GM23338 (cell line): ENCODE data around the gene VAPA. TPM values are rescaled to one million over a fixed set of nuclear protein-coding genes. Genes with fewer than 3 reads are reported as not detected.

ENCODE experiments used
- ATAC-seq: fragments of 200-7000 bp; cut with Tn5 transposase; 3 replicates; pipeline ENCODE4 v1.9.1; 2020
- DNase-seq: peaks from one replicate; pipeline ENCODE4 v3.0.0-alpha.2; 2015; ENCODE audit warnings: low spot score
- H2AFZ ChIP-seq: fragments of 200-600 bp; sonication (generic); 2 replicates; pipeline ENCODE4 v1.8.0; 2016; ENCODE audit warnings: antibody characterized with exemption, mild to moderate bottlenecking, moderate library complexity
- H3F3A ChIP-seq: fragments of 200-600 bp; sonication (generic); replicated peaks from 2 replicates; pipeline ENCODE4 v1.8.0; 2017; ENCODE audit warnings: antibody characterized with exemption, mixed run types, low read depth
- H3K27ac ChIP-seq: fragments of 200-600 bp; sonication (generic); 2 replicates; pipeline ENCODE4 v1.6.1; 2016; ENCODE audit warnings: low read depth
- H3K27me3 ChIP-seq: fragments of 200-600 bp; sonication (generic); 2 replicates; pipeline ENCODE4 v1.8.0; 2016; ENCODE audit warnings: mild to moderate bottlenecking, mixed run types, moderate library complexity; ENCODE audit not compliant: insufficient read depth
- H3K36me3 ChIP-seq: fragments of 200-600 bp; sonication (generic); 2 replicates; pipeline ENCODE4 v1.8.0; 2016; ENCODE audit warnings: mild to moderate bottlenecking; ENCODE audit not compliant: insufficient read depth
- H3K4me1 ChIP-seq: fragments of 200-600 bp; sonication (generic); 2 replicates; pipeline ENCODE4 v1.8.0; 2016; ENCODE audit warnings: mild to moderate bottlenecking, moderate library complexity; ENCODE audit not compliant: insufficient read depth
- H3K4me2 ChIP-seq: fragments of 200-600 bp; sonication (generic); 2 replicates; pipeline ENCODE4 v1.7.1; 2017; ENCODE audit warnings: mixed run types
- H3K4me3 ChIP-seq: fragments of 200-600 bp; sonication (generic); 2 replicates; pipeline ENCODE4 v1.6.1; 2016; ENCODE audit warnings: mixed run types
- H3K79me2 ChIP-seq: fragments of 200-600 bp; sonication (generic); replicated peaks from 2 replicates; pipeline ENCODE4 v1.8.0; 2017; ENCODE audit warnings: mild to moderate bottlenecking; ENCODE audit not compliant: insufficient read depth
- H3K9me2 ChIP-seq: fragments of 200-600 bp; sonication (generic); 2 replicates; pipeline ENCODE4 v1.8.0; 2017; ENCODE audit not compliant: insufficient read depth
- H4K20me1 ChIP-seq: fragments of 200-600 bp; sonication (generic); replicated peaks from 2 replicates; pipeline ENCODE4 v1.8.0; 2017; ENCODE audit warnings: mild to moderate bottlenecking; ENCODE audit not compliant: insufficient read depth
- H3K27ac Mint-ChIP-seq: 2 replicates; pipeline ENCODE4 v1.8.0; 2020; ENCODE audit warnings: inconsistent platforms, mild to moderate bottlenecking, moderate library complexity, mixed read lengths
- H3K27me3 Mint-ChIP-seq: 3 replicates; pipeline ENCODE4 v1.8.0; 2022; ENCODE audit warnings: low read depth, mild to moderate bottlenecking, moderate library complexity, mixed read lengths, inconsistent platforms; ENCODE audit not compliant: insufficient read depth, poor library complexity
- H3K36me3 Mint-ChIP-seq: 3 replicates; pipeline ENCODE4 v1.8.0; 2021; ENCODE audit warnings: low read depth, mild to moderate bottlenecking, inconsistent platforms, moderate library complexity, mixed read lengths
- H3K4me1 Mint-ChIP-seq: 3 replicates; pipeline ENCODE4 v1.8.0; 2020; ENCODE audit warnings: mild to moderate bottlenecking, inconsistent platforms, mixed read lengths
- H3K4me3 Mint-ChIP-seq: 3 replicates; pipeline ENCODE4 v1.8.0; 2021; ENCODE audit warnings: moderate library complexity, mild to moderate bottlenecking, inconsistent platforms, mixed read lengths
- H3K9me3 Mint-ChIP-seq: 3 replicates; pipeline ENCODE4 v1.8.0; 2020; ENCODE audit warnings: moderate library complexity, mild to moderate bottlenecking, inconsistent platforms, mixed read lengths
- CREB1 ChIP-seq: fragments of 250-450 bp; sonication (Bioruptor Pico); IDR thresholded peaks from 2 replicates; pipeline ENCODE4 v1.5.0; 2020; ENCODE audit warnings: low read depth, mild to moderate bottlenecking, moderate library complexity
- CTCF ChIP-seq, 2 experiments: fragments of 200-600 bp in 1 of 2; sonication (generic) in 1 of 2; conservative IDR thresholded peaks; 2 replicates each; pipeline versions ENCODE4 v1.5.1 to v1.6.1; 2016 to 2017; ENCODE audit warnings: antibody characterized with exemption in 2 of 2, low read depth in 2 of 2, mild to moderate bottlenecking in 2 of 2, moderate library complexity in 1 of 2
- JUNB ChIP-seq: IDR thresholded peaks from one replicate; pipeline ENCODE4 v1.6.1; 2016; ENCODE audit warnings: antibody characterized with exemption; ENCODE audit not compliant: unreplicated experiment
- STAT1 ChIP-seq: IDR thresholded peaks from one replicate; pipeline ENCODE4 v1.6.1; 2016; ENCODE audit warnings: antibody characterized with exemption; ENCODE audit not compliant: unreplicated experiment
- ZNF114 ChIP-seq: fragments of 250-450 bp; sonication (Bioruptor Pico); IDR thresholded peaks from 2 replicates; pipeline ENCODE4 v1.5.0; 2020; ENCODE audit warnings: mild to moderate bottlenecking, moderate library complexity
- ZNF331 ChIP-seq: fragments of 250-450 bp; sonication (Bioruptor Pico); IDR thresholded peaks from 2 replicates; pipeline ENCODE4 v1.5.0; 2020; ENCODE audit warnings: low read depth, mild to moderate bottlenecking, moderate library complexity
- ZNF462 ChIP-seq: fragments of 250-450 bp; sonication (Bioruptor Pico); IDR thresholded peaks from 2 replicates; pipeline ENCODE4 v1.5.0; 2020; ENCODE audit warnings: mild to moderate bottlenecking, moderate library complexity
- polyA plus RNA-seq: library from polyadenylated mRNA; unstranded; fragments of >200 nt; fragmentation: Nextera tagmentation; extraction: Ambion mirVana; gene quantifications from 2 replicates; pipeline ENCODE4 v1.2.1, GENCODE V29; 2016
- total RNA-seq: library from RNA; depleted of rRNA; stranded (reverse); fragments of >200 nt; shearing (Covaris generic); gene quantifications from 2 replicates; pipeline ENCODE4 v1.2.3, GENCODE V29; 2014

Gene VAPA
- total and polyA plus RNA-seq, 2 experiments from 2014 or later: 162 to 178 TPM

- no peak for TF ChIP-seq ZNF462 (CRISPR knock-in tag)
- no peak for TF ChIP-seq STAT1
Observed at GRCh38 chr18:9916077-9916639, 2.3 kb downstream of the VAPA start (continued).

- Histone ChIP-seq H3K36me3 (no peaks in the 10 kb centered on the region), H3K27ac (no peak overlapping the region), H3K9me2 (no peaks in the 10 kb centered on the region), H3K79me2 (peaks cover 72% of the 10 kb centered on the region), H4K20me1 (peaks cover 43% of the 10 kb centered on the region), H3K4me1 (peaks cover 60% of the 10 kb centered on the region), H2AFZ (no peak overlapping the region), H3F3A (no peaks in the 10 kb centered on the region), H3K4me2 (peak overlapping the region; percentile 98), H3K4me3 (0 out of 2 replicates have a peak overlapping the region, but pooled peaks have one; percentile 84), H3K27me3 (no peaks in the 10 kb centered on the region)
- H3K4me3 Mint-ChIP-seq: no peak overlapping the region
- peaks cover 3% of the 10 kb centered on the region; the same call in 1 of the 3 replicates for H3K36me3 Mint-ChIP-seq
- H3K27ac Mint-ChIP-seq: no peak overlapping the region
- ATAC-seq: no peak
- no peaks in the 10 kb centered on the region for H3K9me3 Mint-ChIP-seq
- no peak for DNase-seq
- no peaks in the 10 kb centered on the region for H3K27me3 Mint-ChIP-seq
- peaks cover 20% of the 10 kb centered on the region for H3K4me1 Mint-ChIP-seq
- TF ChIP-seq JUNB (no peak), ZNF462 (CRISPR knock-in tag) (no peak), ZNF114 (CRISPR knock-in tag) (no peak), CREB1 (no peak), ZNF331 (CRISPR knock-in tag) (no peak), STAT1 (no peak), CTCF (conservative IDR thresholded peaks at IDR 0.05; ENCODE audit: low read depth in 2 of 2) (no peak)
Observed at GRCh38 chr18:9916808-9917207, 3.0 kb downstream of the VAPA start.
